ENCODE results near the gene YPEL5.

DNA sequence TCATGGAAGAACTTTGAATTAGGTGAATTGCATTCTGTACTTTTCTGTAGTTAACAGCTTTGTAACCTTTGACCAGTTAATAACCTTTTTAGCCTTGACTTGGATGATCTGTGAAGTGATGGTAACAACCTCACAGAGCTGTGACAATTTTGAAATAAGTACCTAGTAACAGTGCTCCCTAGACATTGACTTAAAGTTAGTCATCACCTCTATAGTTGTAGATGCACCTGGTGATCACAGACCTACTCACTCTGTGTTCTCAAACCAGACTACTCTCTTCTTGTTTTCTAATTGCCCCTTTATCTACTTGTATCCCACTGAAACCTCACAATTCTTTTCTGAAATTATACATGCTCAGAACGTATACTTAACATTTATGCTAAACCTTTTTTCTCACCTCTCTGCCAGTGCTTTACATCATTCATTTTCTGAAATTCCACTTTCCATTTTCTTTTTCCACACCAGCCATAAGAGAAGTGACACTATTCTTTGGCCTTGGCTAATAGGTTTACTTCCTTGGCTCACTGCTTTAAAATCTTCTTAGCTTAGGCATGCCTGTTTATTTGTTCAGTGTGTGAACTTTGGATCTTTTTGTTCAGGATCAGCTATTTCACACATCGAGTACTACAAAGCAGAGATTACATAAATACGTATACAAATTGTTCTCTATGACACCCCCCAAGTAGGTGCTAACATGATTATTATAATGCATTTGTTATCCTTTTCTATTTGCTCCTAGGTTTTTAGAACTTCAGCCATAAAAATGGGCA lies 9.3 kb downstream of the YPEL5 start:
- TF ChIP-seq, protein P1, sequence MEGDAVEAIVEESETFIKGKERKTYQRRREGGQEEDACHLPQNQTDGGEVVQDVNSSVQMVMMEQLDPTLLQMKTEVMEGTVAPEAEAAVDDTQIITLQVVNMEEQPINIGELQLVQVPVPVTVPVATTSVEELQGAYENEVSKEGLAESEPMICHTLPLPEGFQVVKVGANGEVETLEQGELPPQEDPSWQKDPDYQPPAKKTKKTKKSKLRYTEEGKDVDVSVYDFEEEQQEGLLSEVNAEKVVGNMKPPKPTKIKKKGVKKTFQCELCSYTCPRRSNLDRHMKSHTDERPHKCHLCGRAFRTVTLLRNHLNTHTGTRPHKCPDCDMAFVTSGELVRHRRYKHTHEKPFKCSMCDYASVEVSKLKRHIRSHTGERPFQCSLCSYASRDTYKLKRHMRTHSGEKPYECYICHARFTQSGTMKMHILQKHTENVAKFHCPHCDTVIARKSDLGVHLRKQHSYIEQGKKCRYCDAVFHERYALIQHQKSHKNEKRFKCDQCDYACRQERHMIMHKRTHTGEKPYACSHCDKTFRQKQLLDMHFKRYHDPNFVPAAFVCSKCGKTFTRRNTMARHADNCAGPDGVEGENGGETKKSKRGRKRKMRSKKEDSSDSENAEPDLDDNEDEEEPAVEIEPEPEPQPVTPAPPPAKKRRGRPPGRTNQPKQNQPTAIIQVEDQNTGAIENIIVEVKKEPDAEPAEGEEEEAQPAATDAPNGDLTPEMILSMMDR (IDR thresholded peaks at IDR 0.05), result no peak
- TF ChIP-seq TAF1 (IDR thresholded peaks at IDR 0.05; ENCODE audit: borderline replicate concordance, low read depth, low read length), result no peak
- TF ChIP-seq YY1 (IDR thresholded peaks at IDR 0.05; ENCODE audit: low read depth), result no peak
- TF ChIP-seq, protein P2, sequence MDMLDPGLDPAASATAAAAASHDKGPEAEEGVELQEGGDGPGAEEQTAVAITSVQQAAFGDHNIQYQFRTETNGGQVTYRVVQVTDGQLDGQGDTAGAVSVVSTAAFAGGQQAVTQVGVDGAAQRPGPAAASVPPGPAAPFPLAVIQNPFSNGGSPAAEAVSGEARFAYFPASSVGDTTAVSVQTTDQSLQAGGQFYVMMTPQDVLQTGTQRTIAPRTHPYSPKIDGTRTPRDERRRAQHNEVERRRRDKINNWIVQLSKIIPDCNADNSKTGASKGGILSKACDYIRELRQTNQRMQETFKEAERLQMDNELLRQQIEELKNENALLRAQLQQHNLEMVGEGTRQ (IDR thresholded peaks at IDR 0.05; ENCODE audit: borderline replicate concordance, low read depth, low read length), result no peak
- TF ChIP-seq POLR2AphosphoS5 (IDR thresholded peaks at IDR 0.05; ENCODE audit: low read depth, low read length), result no peak
- no peak for TF ChIP-seq SIN3A (IDR thresholded peaks at IDR 0.05; ENCODE audit: borderline replicate concordance, low read depth, low read length)
- TF ChIP-seq GATA2 (CRISPR knock-in tag; IDR thresholded peaks at IDR 0.05), result no peak
- TF ChIP-seq, protein P3, sequence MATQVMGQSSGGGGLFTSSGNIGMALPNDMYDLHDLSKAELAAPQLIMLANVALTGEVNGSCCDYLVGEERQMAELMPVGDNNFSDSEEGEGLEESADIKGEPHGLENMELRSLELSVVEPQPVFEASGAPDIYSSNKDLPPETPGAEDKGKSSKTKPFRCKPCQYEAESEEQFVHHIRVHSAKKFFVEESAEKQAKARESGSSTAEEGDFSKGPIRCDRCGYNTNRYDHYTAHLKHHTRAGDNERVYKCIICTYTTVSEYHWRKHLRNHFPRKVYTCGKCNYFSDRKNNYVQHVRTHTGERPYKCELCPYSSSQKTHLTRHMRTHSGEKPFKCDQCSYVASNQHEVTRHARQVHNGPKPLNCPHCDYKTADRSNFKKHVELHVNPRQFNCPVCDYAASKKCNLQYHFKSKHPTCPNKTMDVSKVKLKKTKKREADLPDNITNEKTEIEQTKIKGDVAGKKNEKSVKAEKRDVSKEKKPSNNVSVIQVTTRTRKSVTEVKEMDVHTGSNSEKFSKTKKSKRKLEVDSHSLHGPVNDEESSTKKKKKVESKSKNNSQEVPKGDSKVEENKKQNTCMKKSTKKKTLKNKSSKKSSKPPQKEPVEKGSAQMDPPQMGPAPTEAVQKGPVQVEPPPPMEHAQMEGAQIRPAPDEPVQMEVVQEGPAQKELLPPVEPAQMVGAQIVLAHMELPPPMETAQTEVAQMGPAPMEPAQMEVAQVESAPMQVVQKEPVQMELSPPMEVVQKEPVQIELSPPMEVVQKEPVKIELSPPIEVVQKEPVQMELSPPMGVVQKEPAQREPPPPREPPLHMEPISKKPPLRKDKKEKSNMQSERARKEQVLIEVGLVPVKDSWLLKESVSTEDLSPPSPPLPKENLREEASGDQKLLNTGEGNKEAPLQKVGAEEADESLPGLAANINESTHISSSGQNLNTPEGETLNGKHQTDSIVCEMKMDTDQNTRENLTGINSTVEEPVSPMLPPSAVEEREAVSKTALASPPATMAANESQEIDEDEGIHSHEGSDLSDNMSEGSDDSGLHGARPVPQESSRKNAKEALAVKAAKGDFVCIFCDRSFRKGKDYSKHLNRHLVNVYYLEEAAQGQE (IDR thresholded peaks at IDR 0.05; ENCODE audit: low read depth, low read length), result no peak
- no peak for TF ChIP-seq TCF12 (IDR thresholded peaks at IDR 0.05)
- no peak for TF ChIP-seq RAD21 (IDR thresholded peaks at IDR 0.05; ENCODE audit: low read length)

Measured in SK-N-SH (cell line).